Left renal pelvis (tissue), 4 donors: ENCODE data around the gene NUP133. TPM values are rescaled to one million over a fixed set of nuclear protein-coding genes. Genes with fewer than 3 reads are reported as not detected.
"Not testable (repeated sequence)": the region's sequence is repeated elsewhere in the genome, so short reads cannot be mapped to it uniquely, and the experiment has no call there.

Experiments
- DNase-seq, 4 donors: peaks; one replicate each; pipeline ENCODE4 v3.0.0-alpha.2; 2013; ENCODE audit warnings: low read depth in 4 of 4, low spot score in 3 of 4
- polyA plus RNA-seq, 4 donors: library from polyadenylated mRNA; unstranded; fragments of 120-200 nt; gene quantifications; one replicate each; pipeline ENCODE4 v1.2.1, GENCODE V29; 2013; ENCODE audit not compliant: insufficient read length in 4 of 4

The NUP133 gene
- polyA plus RNA-seq, 4 donors, result 34.7 to 56.9 (median 47.3) TPM

DNA sequence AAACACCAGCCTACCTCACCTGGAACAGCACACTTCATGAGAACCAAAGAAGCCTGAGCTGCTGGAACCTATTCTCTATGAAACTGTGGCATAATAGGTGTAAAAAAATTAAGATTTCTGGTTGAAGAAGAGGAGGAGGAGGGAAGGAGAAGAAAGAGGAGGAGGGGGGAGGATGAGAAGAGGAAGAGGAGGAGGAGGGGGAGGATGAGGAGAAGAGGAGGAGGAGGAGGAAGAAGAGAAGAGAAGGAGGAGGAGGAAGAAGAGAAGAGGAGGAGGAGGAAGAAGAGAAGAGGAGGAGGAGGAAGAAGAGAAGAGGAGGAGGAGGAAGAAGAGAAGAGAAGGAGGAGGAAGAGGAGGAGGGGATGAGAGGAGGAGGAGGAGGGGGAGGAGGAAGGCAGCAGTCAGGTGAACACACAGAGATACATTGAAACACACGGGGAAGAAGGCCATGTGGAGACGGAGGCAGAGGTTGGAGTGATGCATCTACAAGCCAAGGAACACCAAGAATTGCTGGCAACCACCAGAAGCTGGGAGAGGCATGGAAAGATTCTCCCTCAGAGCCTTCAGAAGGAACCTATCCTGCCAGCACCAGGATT is 82.5 kb downstream of the NUP133 start:
- DNase-seq, result no peak

- DNase-seq, result no peak
Measured at GRCh38 chr1:229420765-229421164, 87.4 kb downstream of the NUP133 start.

DNA sequence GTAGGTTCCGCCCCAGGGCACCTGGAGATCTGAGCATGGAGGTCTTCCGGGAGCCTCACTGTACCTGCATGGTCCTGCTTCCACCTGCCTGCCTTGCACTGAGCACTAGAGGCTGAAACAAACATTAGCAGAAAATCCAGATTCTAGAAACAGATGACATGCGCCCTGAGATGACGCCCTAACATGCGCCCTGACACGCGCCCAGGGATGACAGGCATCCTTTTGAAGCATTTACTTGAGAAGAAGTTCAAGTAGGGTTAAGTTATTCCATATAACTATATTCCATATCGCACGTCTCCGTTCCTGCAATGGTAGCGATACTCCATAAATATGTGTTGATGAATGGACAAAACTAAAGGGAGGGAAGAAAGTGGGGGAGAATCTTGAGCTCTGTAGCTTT is 87.9 kb downstream of the NUP133 start:
- DNase-seq, result no peak

DNA sequence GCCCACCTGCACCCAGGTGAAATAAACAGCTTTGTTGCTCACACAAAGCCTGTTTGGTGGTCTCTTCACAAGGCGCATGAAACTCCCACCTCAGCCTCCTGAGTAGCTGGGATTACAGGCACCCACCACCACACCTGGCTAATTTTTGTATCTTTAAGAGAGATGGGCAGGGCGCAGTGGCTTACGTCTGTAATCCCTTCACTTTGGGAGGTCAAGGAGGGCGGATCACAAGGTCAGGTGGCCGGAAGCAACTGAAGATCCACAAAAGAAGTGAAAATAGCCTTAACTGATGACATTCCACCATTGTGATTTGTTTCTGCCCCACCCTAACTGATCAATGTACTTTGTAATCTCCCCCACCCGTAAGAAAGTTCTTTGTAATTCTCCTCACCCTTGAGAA is 89.6 kb downstream of the NUP133 start:
- not testable (repeated sequence) for DNase-seq

DNA sequence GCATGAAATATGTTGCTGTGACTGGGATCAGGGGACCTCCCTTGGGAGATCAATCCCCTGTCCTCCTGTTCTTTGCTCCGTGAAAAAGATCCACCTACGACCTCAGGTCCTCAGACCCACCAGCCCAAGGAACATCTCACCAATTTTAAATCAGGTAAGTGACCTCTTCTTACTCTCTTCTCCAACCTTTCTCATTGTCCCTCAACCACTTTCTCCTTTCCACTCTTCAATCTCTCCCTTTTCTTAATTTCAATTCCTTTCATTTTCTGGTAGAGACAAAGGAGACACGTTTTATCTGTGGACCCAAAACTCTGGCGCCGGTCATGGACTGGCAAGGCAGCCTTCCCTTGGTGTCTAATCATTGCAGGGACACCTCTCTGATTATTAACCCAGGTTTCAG is 95.3 kb downstream of the NUP133 start:
- DNase-seq, result not testable (repeated sequence)

DNA sequence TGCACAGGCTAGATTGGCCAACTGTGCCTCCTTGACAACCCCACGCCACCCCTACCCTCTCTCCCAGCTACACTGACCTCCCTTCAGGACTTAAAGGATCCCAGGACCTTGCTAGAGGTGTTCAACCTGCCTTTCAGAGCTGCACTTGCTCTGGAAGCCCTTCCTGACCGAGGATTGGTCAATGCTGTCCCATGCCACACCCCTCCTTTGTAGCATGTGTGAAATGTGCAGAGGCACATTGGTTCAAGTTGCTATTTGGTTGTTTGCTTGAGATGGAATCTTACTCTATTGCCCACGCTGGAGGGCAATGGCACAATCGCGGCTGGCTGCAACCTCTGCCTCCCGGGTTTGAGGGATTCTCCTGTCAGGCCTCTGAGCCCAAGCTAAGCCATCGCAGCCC is 96.1 kb downstream of the NUP133 start:
- DNase-seq, result no peak

- no peak for DNase-seq
Measured at GRCh38 chr1:229411434-229412055, 96.6 kb downstream of the NUP133 start.

DNA sequence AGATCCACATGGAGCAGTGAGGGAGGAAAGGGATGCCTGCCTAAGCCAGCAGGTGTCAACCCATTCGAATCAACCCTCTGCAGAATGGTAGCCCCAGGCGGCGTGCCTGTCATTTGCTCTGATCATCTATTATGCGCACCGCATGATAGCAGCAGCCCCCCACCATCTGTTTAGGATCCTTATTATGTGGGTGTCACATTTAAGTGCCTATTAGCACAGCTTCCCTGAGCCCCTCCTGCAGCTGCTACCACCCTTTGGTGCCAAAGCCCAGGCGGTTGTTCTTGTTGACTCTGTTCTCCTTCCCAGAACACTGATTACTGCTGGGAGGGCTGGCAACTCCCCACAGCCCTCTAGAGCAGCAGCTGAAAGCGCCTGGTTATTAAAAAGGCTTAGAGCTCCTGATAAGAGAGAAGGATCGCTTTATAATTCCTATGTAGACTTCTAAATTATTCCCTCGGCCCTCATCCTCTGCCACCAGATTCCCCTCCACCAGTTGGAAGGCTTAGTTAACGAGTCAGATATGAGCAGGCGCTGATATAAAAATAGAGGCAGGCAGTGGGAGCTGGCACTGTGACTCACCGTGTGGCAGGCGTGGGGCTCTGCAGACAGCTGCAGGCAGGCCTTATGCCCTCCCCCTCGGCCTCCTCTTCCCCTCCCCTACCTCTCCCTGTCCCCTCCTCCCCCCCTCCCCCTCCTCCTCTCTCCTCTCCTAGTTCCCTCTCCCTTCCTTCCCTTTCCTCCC is 97.3 kb downstream of the NUP133 start:
- no peak for DNase-seq

- DNase-seq, result no peak
Measured at GRCh38 chr1:229410370-229410691, 97.8 kb downstream of the NUP133 start.

GRCh38 chr1:229409616-229410369 is 98.3 kb downstream of the NUP133 start:
- DNase-seq, result no peak

- DNase-seq, result no peak
Measured at GRCh38 chr1:229408458-229409037, 99.6 kb downstream of the NUP133 start.

DNA sequence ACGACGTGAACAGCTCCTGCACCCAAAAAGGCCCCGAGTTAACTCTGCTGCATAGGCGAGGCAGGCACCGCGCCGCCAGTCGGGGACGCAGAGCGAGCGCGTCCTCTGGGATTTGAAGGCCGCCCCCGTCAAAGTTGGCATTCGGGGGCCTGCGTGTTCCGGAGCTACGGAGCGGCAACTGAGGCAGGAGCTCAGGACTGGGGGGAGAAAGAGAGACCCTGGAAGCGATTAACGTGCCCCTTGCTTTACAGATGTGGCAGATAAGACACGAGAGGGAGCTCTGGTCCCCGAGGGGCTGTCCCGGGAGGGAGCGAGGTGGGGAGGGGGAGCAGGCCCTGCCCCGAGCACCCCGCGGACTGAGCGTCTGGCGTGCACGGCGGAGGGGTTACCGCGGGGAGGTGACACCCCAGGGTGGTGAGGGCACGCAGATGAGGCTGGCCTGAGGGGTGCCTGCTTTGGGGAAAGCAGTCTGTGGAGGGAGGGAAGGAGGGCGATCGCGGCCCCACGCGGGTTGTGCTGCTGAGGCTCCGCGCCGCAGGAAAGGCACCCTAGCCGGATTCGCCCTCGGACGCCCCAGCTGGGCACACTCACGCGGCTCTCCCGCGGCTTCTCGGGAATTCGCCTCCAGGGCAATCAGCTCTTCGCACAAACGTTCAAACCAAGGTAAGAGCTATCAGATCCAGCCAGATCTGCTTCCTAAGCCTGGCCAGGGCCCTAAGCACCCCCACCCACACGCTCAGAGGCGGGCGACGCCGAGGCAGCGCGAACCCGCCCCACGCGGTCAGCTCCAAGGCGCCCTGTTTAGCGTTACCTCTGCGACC is 100.7 kb downstream of the NUP133 start:
- DNase-seq, result no peak

DNA sequence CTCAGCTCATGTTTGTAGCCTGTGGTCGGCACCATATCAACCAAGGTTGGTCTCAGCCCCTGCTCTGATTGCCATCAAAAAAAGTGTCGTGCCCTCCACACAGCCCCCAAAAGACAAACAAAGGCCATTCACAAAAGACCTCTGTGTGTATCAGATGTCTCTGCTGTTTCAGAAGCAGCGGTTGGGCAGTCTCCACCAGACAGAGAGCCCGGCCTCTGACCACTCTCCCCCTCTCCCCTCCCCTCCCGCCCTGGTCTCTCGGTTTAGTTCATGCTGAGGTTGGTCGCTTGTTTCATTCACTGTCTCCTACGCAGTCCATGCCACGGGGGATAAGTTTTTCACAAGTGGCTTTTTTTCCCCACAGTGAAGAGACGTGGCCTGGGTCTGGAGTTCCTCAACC is 101.3 kb downstream of the NUP133 start:
- peak in 1 of 4 donors; percentile 32 for DNase-seq

GRCh38 chr1:229403573-229403972 is 104.6 kb downstream of the NUP133 start:
- no peak for DNase-seq

DNA sequence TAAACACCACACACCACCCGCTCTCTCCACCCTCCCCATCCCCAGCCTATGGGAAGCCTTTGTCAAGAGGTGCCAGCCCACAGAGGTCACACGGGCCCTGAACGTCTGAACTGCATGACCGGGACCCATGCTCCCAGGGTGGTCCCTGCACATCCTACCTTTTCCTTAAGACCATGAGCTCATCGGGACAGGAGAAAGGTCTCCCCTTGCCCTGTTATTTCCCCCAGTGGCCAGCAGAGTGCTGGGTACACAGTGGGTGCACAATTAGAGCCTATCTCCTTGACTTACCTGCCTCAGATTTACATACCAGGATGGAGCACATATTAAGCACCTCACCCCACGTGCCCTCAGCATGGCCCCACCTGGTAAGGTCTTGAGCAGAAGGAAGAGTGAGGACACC is 105.1 kb downstream of the NUP133 start:
- no peak for DNase-seq

DNA sequence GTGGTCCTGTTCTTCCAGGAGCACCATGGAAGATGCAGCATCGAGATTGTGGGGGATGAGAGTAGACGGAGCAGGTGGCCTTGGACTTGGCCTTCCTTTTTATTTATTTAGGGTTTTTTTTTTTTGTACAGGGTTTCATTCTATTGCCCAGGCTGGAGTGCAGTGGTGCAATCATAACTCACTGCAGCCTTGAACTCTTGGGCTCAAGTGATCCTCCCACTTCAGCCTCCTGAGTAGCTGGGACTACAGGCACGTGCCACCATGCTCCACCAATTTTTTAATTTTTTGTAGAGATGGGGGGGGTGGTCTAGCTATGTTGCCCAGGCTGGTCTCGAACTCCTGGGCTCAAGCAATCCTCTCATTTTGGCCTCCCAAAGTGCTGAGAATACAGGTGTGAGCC is 105.8 kb downstream of the NUP133 start:
- DNase-seq, result not testable (repeated sequence)

GRCh38 chr1:229397762-229398161 is 110.4 kb downstream of the NUP133 start:
- DNase-seq, result no peak

DNA sequence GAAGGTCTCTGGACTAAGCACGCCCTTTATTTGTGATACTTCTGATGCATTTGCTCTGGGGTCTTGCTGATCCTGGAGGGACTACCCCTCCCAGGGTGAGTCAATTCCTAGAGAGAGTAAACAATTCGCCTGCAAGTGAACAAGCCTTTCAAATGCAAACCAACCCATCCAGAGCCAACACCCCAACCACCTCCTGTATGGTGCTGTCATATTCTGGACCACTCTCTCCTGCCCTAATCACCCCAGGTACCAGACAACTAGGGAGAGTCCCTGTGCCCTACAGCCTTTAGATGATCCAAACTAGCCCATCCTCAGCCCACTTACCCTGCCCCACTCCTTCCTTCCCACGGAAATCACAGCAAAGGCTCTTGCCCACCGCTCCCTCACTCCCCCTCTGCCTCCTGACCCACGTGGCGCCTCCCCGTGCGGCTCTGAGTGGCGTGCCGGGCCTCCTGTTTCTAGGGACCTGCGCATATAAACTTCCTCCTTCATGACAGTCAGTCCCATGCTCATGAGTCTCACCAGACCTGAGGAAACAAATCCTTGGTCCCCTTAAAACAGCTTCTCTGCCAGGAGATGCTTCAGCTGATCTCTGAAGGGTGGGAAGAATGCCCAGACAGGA is 111.4 kb downstream of the NUP133 start:
- DNase-seq, result no peak

GRCh38 chr1:229394517-229394916 is 113.6 kb downstream of the NUP133 start:
- not testable (repeated sequence) for DNase-seq

- no peak for DNase-seq
Measured at GRCh38 chr1:229392936-229393335, 115.2 kb downstream of the NUP133 start.
